Omental fat pad (tissue), 4 donors: ENCODE results near the gene FUBP3. TPM values are rescaled to one million over a fixed set of nuclear protein-coding genes. Genes with fewer than 3 reads are reported as not detected.
A peak's percentile ranks its signal among the peaks of the same experiment; 100 is the strongest.

Experiments
- ATAC-seq: fragments of 150-250 bp; one replicate; pipeline ENCODE4 v1.9.1; 2016; ENCODE audit warnings: mild to moderate bottlenecking, moderate library complexity; ENCODE audit not compliant: low FRiP score
- DNase-seq: peaks from one replicate; pipeline ENCODE4 v3.0.0-alpha.2; 2019; ENCODE audit warnings: low spot score
- total RNA-seq, 4 donors: library from RNA; depleted of rRNA; stranded (reverse); fragments of >200 nt; gene quantifications; one replicate each; pipeline ENCODE4 v1.1.0, GENCODE V29; 2016
- TF ChIP-seq, protein P1 (sequence below), 3 donors: fragments of 450-650 bp; IDR thresholded peaks; one replicate each; pipeline ENCODE4 v1.5.1; 2016 to 2017; ENCODE audit warnings: antibody characterized with exemption in 3 of 3, mild to moderate bottlenecking in 3 of 3, moderate library complexity in 2 of 3

Gene FUBP3
- total RNA-seq, 4 donors from 2014 or later, result 29.7 to 46.3 (median 37.9) TPM

DNA sequence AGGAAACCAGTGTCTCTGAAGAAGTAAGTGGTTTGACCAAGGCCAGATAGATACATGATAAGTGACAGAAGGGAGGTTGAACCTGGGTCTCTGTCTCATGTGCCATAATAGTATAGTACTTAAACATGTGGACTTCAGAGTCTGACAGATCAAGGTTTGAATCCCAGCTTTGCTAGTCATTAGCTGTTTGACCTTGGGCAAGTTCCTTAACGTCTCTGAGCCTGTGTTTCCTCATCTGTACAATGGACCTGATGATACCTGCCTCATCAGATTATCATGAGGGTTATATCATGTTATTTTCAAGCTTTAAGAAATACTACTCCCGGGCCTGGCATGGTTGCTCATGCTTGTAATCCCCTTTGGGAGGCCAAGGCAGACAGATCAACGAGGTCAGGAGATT lies 24.9 kb downstream of the FUBP3 start:
- TF ChIP-seq, protein P1, sequence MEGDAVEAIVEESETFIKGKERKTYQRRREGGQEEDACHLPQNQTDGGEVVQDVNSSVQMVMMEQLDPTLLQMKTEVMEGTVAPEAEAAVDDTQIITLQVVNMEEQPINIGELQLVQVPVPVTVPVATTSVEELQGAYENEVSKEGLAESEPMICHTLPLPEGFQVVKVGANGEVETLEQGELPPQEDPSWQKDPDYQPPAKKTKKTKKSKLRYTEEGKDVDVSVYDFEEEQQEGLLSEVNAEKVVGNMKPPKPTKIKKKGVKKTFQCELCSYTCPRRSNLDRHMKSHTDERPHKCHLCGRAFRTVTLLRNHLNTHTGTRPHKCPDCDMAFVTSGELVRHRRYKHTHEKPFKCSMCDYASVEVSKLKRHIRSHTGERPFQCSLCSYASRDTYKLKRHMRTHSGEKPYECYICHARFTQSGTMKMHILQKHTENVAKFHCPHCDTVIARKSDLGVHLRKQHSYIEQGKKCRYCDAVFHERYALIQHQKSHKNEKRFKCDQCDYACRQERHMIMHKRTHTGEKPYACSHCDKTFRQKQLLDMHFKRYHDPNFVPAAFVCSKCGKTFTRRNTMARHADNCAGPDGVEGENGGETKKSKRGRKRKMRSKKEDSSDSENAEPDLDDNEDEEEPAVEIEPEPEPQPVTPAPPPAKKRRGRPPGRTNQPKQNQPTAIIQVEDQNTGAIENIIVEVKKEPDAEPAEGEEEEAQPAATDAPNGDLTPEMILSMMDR (IDR thresholded peaks at IDR 0.05), result no peak
- DNase-seq, result no peak
- ATAC-seq, result no peak

DNA sequence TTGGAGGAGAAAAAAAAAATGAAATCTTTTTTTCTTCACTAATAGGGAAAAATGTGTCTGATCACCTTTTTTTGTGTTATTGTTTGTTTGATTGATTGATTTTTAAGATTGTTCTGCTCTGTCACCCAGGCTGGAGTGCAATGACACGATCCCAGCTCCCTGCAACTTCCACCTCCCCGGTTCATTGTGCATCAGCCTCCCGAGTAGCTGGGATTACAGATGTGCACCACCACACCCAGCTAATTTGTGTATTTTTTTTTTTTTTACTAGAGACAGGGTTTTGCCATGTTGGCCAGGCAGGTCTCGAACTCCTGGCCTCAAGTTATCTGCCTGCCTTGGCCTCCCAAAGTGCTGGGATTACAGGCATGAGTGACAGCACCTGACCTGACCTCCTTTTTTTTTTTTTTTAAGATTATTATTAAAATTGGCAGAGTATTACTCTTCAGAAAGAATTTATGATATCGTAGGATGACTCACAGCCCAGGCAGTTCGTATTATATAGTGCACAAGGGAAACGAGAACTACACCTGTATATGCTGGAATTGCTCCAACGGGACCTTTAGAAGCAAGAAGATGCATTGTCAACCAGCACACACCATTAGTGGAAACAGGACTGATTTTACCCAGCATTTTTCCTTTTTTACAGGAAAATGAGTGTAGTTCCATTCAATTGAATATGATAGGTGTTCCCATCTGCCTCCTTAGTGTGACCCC lies 27.7 kb downstream of the FUBP3 start:
- TF ChIP-seq, protein P1 (IDR thresholded peaks at IDR 0.05), result no peak
- ATAC-seq (peak; percentile 67), DNase-seq (no peak)

DNA sequence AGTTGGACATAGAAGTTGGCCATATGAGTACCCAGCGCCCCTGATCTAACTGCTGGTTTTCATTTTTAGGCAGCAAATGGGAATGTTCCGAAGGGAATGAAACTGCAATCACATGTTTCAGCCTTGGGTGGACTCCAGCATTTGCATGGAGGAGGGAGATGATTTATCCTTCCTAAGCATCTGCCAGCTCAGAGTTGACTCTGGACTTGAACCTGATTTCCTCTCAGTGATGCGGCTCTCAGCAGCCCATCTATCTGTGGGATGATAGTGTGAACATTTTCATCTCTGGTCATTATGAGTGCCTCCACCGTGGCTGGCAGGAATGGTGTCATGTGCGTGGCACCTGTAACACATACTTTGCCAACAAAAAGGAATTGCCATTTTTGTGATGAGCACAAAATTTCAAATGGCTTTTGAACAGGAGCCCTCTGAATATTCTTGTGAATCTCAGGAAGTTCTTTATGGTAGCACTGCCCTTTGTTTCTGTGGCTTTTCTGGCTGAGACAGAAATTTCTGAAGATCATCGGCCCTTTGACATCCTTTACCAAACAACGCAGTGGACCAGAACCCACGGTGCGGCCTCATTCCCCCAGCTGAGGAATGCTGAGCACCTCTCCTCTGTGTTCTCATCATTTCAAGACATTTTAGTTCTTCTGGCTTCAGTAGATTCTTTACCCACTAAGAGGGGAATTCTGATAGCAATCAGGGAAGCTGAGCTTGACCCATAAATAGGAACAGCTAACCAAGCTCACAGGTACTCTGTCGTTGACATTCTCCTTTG lies 28.5 kb downstream of the FUBP3 start:
- DNase-seq (no peak), ATAC-seq (peak; percentile 76)
- TF ChIP-seq, protein P1 (IDR thresholded peaks at IDR 0.05), result no peak

DNA sequence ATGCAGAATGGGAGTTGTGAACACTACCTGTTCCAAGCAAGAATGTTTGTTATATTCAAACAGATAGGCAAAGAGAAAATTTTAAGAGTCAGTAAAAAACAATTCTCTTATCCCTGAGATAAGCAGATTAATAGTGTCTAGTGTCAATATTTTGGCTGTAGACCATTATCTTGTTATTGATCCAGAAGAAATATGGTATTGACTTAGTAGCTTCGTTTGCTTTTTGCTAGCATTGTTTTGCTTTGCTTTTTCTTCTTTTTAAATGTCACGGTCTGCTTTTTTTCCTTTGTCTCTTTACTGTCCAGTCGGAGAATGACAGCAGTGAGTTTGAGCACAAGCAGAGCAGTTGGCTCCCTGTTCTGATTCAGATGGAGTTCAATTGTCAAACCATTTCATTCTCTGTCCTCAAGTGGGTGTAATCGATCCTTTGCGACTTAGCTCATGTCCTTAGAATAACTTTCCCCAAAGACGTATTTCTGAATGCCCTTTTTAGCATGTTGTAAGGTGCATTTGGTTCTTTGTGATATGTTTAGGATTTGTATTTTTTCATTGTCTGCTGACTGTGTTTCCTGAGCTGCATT lies 29.3 kb downstream of the FUBP3 start:
- no peak for DNase-seq
- TF ChIP-seq, protein P1 (IDR thresholded peaks at IDR 0.05), result no peak
- ATAC-seq, result no peak

DNA sequence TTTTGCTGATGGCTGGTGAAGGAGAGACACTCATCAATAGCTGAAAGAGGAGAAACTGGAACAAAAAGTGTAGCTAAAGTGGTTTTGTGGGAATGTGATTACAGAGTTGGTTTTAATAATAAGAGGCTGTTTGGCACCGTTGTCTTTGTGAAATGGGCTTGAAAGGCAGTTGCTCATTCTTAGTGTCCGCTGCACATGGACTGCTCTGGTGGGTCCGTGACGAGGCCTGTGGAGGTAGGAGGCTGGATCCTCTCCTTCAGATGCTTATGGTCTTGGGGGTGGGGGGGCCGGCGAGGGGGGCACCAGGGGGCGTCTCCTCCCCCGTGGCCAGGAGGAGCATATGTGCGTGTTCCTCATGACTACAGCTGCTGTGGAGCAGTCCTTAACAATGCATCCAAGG lies 29.8 kb downstream of the FUBP3 start:
- DNase-seq (no peak), ATAC-seq (no peak)
- TF ChIP-seq, protein P1 (IDR thresholded peaks at IDR 0.05), result no peak

DNA sequence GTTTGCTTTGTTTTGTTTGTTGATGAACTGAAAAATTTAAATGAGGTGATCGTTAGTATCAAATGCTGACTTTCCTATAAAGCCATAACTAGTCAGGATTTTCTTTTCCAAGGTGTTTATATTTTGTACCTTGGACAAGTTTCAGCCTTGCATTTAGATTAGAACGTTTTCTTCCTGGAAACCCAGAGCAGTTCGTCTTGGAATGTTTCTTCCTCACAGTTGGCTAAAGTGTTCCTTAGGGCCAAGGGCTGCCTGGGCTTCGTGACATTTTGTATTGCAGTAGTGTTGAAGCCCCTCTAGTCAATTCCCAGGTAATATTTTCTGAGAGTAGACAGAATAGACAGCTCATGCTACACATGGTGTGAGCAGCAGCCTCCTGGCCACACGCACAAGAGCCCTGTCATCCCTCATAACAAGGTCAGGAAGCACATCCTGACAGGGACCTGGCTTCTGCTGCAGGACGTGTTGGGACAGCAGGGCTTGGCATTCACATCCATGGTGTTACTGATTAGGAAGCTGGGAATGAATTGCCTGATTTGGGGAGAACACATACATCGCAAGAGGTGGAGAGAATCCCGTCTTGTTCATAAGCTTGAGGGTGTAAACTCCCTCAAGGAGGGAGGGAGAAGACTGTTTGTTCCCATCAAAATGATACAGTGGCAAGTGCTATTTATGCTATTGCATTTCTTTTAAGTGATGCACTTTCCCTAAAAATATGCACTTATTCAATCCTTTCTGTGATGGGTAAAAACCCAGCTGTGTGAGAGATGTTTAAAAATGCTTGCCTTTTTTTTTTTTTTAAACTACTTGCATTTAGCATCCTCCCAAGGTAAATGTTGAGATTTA lies 31.7 kb downstream of the FUBP3 start:
- no peak for ATAC-seq
- no peak for DNase-seq
- TF ChIP-seq, protein P1 (IDR thresholded peaks at IDR 0.05), result no peak
